Heart left ventricle (tissue), 16 donors: ENCODE results near the gene TP53AIP1. TPM values are rescaled to one million over a fixed set of nuclear protein-coding genes. Genes with fewer than 3 reads are reported as not detected.

Experiments used
- ATAC-seq, 4 donors: fragments of 200-7000 bp; cut with Tn5 transposase; one replicate each; pipeline ENCODE4 v1.9.1; 2020 to 2022; ENCODE audit warnings: moderate library complexity in 4 of 4, mild to moderate bottlenecking in 3 of 4, moderate number of reproducible peaks in 1 of 4
- DNase-seq, 5 donors: peaks; one replicate each; pipeline ENCODE4 v3.0.0-alpha.2; 2020
- H3K27ac ChIP-seq, 12 donors: fragments of 200-600 bp; sonication (generic) in 4 of 12; one replicate each; pipeline versions ENCODE4 v1.5.0 to v1.8.0; 2016 to 2022; ENCODE audit warnings: mild to moderate bottlenecking in 2 of 12
- H3K27me3 ChIP-seq, 9 donors: fragments of 200-600 bp; sonication (generic) in 2 of 9; one replicate each; pipeline versions ENCODE4 v1.5.1 to v1.8.0; 2016 to 2022; ENCODE audit warnings: mild to moderate bottlenecking in 3 of 9
- H3K36me3 ChIP-seq, 9 donors: fragments of 200-600 bp; sonication (generic) in 2 of 9; one replicate each; pipeline versions ENCODE4 v1.5.0 to v1.8.0; 2018 to 2022; ENCODE audit warnings: mild to moderate bottlenecking in 2 of 9
- H3K4me1 ChIP-seq, 12 donors: fragments of 200-600 bp; sonication (generic) in 4 of 12; one replicate each; pipeline versions ENCODE4 v1.5.0 to v1.8.0; 2016 to 2022; ENCODE audit warnings: mild to moderate bottlenecking in 3 of 12
- H3K4me3 ChIP-seq, 12 donors: fragments of 200-600 bp; sonication (generic) in 4 of 12; one replicate each; pipeline versions ENCODE4 v1.5.0 to v1.8.0; 2017 to 2022; ENCODE audit warnings: mild to moderate bottlenecking in 9 of 12, moderate library complexity in 4 of 12
- H3K9me3 ChIP-seq, 12 donors: fragments of 200-600 bp; sonication (generic) in 4 of 12; one replicate each; pipeline versions ENCODE4 v1.5.0 to v1.8.0; 2016 to 2022; ENCODE audit warnings: mild to moderate bottlenecking in 1 of 12
- CTCF ChIP-seq, 12 donors: fragments of 200-600 bp; sonication (generic) in 4 of 12; IDR thresholded peaks; one replicate each; pipeline versions ENCODE4 v1.5.0 to v1.8.0; 2018 to 2022; ENCODE audit warnings: antibody characterized with exemption in 12 of 12, mild to moderate bottlenecking in 5 of 12
- POLR2A ChIP-seq, 2 donors: fragments of 450-650 bp; IDR thresholded peaks; one replicate each; pipeline ENCODE4 v1.6.1; 2017; ENCODE audit warnings: antibody characterized with exemption in 2 of 2, mild to moderate bottlenecking in 2 of 2, moderate library complexity in 2 of 2
- WGBS, 4 donors: extraction: QIAGEN DNeasy Blood & Tissue Kit in 2 of 4; methylation state at CpG; one replicate each; pipeline versions ENCODE4 v1.1.5 to v1.1.7; 2013 to 2018; 5-methylcytosine and 5-hydroxymethylcytosine counted together
- intact Hi-C, 10 donors: fragments of 100-400 bp; cut with DNase I; formaldehyde crosslinking; loops; one replicate each; pipeline versions ENCODE4 v1.11.1 to v1.14.2; 2022
- polyA plus RNA-seq, 2 donors: library from polyadenylated mRNA; stranded (reverse); fragments of 200-250 nt; gene quantifications; one replicate each; pipeline ENCODE4 v1.2.3, GENCODE V29; 2013
- total RNA-seq, 9 donors: library from RNA; depleted of rRNA in 2 of 9; stranded (reverse); fragments of >200 nt in 2 of 9; fragmentation: NEBNext Ultra II Directional in 3 of 9; extraction: Animal tissue kit (Norgen Biotek cat#: 25700) in 3 of 9; gene quantifications; one replicate each; pipeline versions ENCODE4 v1.1.0 to v1.2.4, GENCODE V29; 2016 to 2023
- donor health status: ischemic (EF 13 %, LVEDD 7.1; RV severe dilation, severe dysfunction).
- donor health status: healthy with polysubstance abuse.
- donor health status: DM: no; HTN: yes; CAD: no.
- donor health status: DM: no; HTN: no; CAD: no.
- donor health status: ischemic (EF 25% LVEDD 6.9; RV normal size, moderate dysfunction).
- donor health status: ischemic (EF 25% LVEDD 5.7; RV mildly dilated, moderate dysfunction).
- donor health status: healthy.
- donor health status: DM: yes; HTN: yes; CAD: no.
- donor health status: ischemic (EF 35%, LVEDD 5.7; RV mildly dilated, moderate dysfunction).
- donor health status: nonischemic (EF 11% LVEDD 7.7; RV severe dilation, severe dysfunction).
- donor health status: DM: yes; HTN: yes; CAD: no.
- donor health status: PGD.
- donor health status: ischemic (EF 29% LVEDD 5.4; RV normal size, mild dysfunction).
- donor health status: nonischemic (EF 23%, LVEDD 6.1; RV moderate dilation, normal function).

TP53AIP1 gene
- total and polyA plus RNA-seq, 11 donors: 0.01 TPM; not detected in 10

GRCh38 chr11:128933481-128934178, 9.0 kb downstream of the TP53AIP1 start:
- DNase-seq (no peak), ATAC-seq (peak in 1 of 4 donors; percentile 18)
- Histone ChIP-seq H3K27ac (no peak overlapping the region), H3K4me3 (no peak overlapping the region), H3K9me3 (no peaks in the 10 kb centered on the region), H3K27me3 (no peaks in the 10 kb centered on the region), H3K36me3 (no peaks in the 10 kb centered on the region), H3K4me1 (peaks cover 0 to 2% (median 0%) of the 10 kb centered on the region in 12 donors)
- intact Hi-C loops: no loop called here
- 79 to 87% (median 85%) methylated on average over 7 of the region's 7 CpGs for WGBS, 4 donors
- TF ChIP-seq POLR2A (IDR thresholded peaks at IDR 0.05) (no peak), CTCF (IDR thresholded peaks at IDR 0.05) (no peak)

GRCh38 chr11:128931668-128932067, 11.0 kb downstream of the TP53AIP1 start:
- 72 to 90% (median 81%) methylated on average over 6 of the region's 6 CpGs for WGBS, 4 donors
- no peaks in the 10 kb centered on the region for H3K27me3 ChIP-seq
- H3K36me3 ChIP-seq: no peaks in the 10 kb centered on the region
- peaks cover 0 to 11% (median 0%) of the 10 kb centered on the region in 12 donors for H3K4me1 ChIP-seq
- intact Hi-C loops: no loop called here
- H3K27ac ChIP-seq: no peak overlapping the region
- no peak for TF ChIP-seq CTCF (IDR thresholded peaks at IDR 0.05)
- TF ChIP-seq POLR2A (IDR thresholded peaks at IDR 0.05): no peak
- no peak overlapping the region for H3K4me3 ChIP-seq
- DNase-seq: no peak
- no peak for ATAC-seq
- no peaks in the 10 kb centered on the region for H3K9me3 ChIP-seq

GRCh38 chr11:128931066-128931465, 11.6 kb downstream of the TP53AIP1 start:
- intact Hi-C loops: no loop called here
- TF ChIP-seq CTCF (IDR thresholded peaks at IDR 0.05): no peak
- no peak for TF ChIP-seq POLR2A (IDR thresholded peaks at IDR 0.05)
- H3K4me3 ChIP-seq: no peak overlapping the region
- DNase-seq (no peak), ATAC-seq (no peak)
- H3K9me3 ChIP-seq: no peaks in the 10 kb centered on the region
- H3K27ac ChIP-seq: no peak overlapping the region
- no peaks in the 10 kb centered on the region for H3K27me3 ChIP-seq
- H3K4me1 ChIP-seq: peaks cover 0 to 11% (median 0%) of the 10 kb centered on the region in 12 donors
- 81 to 89% (median 86%) methylated on average over 3 of the region's 3 CpGs for WGBS, 4 donors
- H3K36me3 ChIP-seq: no peaks in the 10 kb centered on the region

- Histone ChIP-seq H3K4me1 (peaks cover 0 to 11% (median 0%) of the 10 kb centered on the region in 12 donors), H3K9me3 (no peaks in the 10 kb centered on the region), H3K36me3 (no peaks in the 10 kb centered on the region), H3K4me3 (no peak overlapping the region), H3K27me3 (no peaks in the 10 kb centered on the region), H3K27ac (no peak overlapping the region)
- ATAC-seq: no peak
- intact Hi-C loops: no loop called here
- TF ChIP-seq CTCF (IDR thresholded peaks at IDR 0.05): no peak
- no peak for TF ChIP-seq POLR2A (IDR thresholded peaks at IDR 0.05)
- no peak for DNase-seq
- WGBS, 4 donors: 42 to 60% (median 56%) methylated on average over 12 of the region's 12 CpGs
Observed at GRCh38 chr11:128929991-128930390, 12.7 kb downstream of the TP53AIP1 start.
